IMR-90 (cell line): ENCODE measurements around the gene BPIFA3. TPM values are rescaled to one million over a fixed set of nuclear protein-coding genes. Genes with fewer than 3 reads are reported as not detected.

Experiments used
- ATAC-seq: fragments of 200-7000 bp; cut with Tn5 transposase; 2 replicates; pipeline ENCODE4 v1.9.1; 2020; ENCODE audit warnings: low read depth, mild to moderate bottlenecking, moderate library complexity
- BruUV-seq: library from RNA; stranded (reverse); fragments of 400-500 nt; replicated peaks from 2 replicates; lab custom pipeline; 2021; lab: Mats Ljungman, UMichigan
- CTCF ChIA-PET: fragments of 300-600 bp; formaldehyde crosslinking; extraction: SDS; loops from one replicate; lab custom pipeline; 2021; ENCODE audit warnings: antibody characterized with exemption; lab: Yijun Ruan, JAX
- POLR2A ChIA-PET: fragments of 300-600 bp; sonication (Branson Sonifier 250); formaldehyde crosslinking; loops from one replicate; lab custom pipeline; 2022; ENCODE audit warnings: antibody characterized with exemption; ENCODE audit not compliant: unreplicated experiment; lab: Charles Lee
- DNase-seq: peaks from one replicate; pipeline ENCODE4 v3.0.0; 2013
- H2AFZ ChIP-seq: replicated peaks from 2 replicates; pipeline ENCODE3; 2013; ENCODE audit warnings: low read length, mild to moderate bottlenecking; ENCODE audit not compliant: poor library complexity
- H2AK5ac ChIP-seq: 2 replicates; pipeline ENCODE4 v1.6.1; 2013; ENCODE audit warnings: low read depth, low read length, inconsistent platforms
- H2AK9ac ChIP-seq: replicated peaks from 2 replicates; pipeline ENCODE3; 2013; ENCODE audit warnings: mild to moderate bottlenecking, low read depth, low read length, moderate library complexity; ENCODE audit not compliant: poor library complexity
- H2BK120ac ChIP-seq: 2 replicates; pipeline ENCODE4 v1.6.1; 2013; ENCODE audit warnings: low read depth, low read length, inconsistent platforms
- H2BK15ac ChIP-seq: 3 replicates; pipeline ENCODE4 v1.6.1; 2013; ENCODE audit warnings: low read depth, low read length, inconsistent platforms
- H2BK20ac ChIP-seq: 2 replicates; pipeline ENCODE4 v1.6.1; 2013; ENCODE audit warnings: low read depth, mild to moderate bottlenecking, inconsistent platforms, low read length, moderate library complexity
- H2BK5ac ChIP-seq: 2 replicates; pipeline ENCODE4 v1.6.1; 2013; ENCODE audit warnings: mild to moderate bottlenecking, low read depth, low read length, inconsistent platforms; ENCODE audit not compliant: poor library complexity, severe bottlenecking
- H3K14ac ChIP-seq: replicated peaks from 2 replicates; pipeline ENCODE4 v1.6.1; 2013; ENCODE audit warnings: low read depth, low read length, inconsistent platforms
- H3K18ac ChIP-seq: 2 replicates; pipeline ENCODE4 v1.6.1; 2013; ENCODE audit warnings: low read depth, low read length, control low read depth
- H3K23ac ChIP-seq: 2 replicates; pipeline ENCODE4 v1.6.1; 2013; ENCODE audit warnings: low read depth, low read length, inconsistent platforms
- H3K27ac ChIP-seq: 2 replicates; pipeline ENCODE4 v1.5.1; 2013; ENCODE audit warnings: mild to moderate bottlenecking, control low read depth, low read length; ENCODE audit not compliant: insufficient read depth
- H3K27me3 ChIP-seq: 2 replicates; pipeline ENCODE4 v1.6.1; 2013; ENCODE audit warnings: low read length; ENCODE audit not compliant: control insufficient read depth, insufficient read depth
- H3K36me3 ChIP-seq: 2 replicates; pipeline ENCODE4 v1.6.1; 2013; ENCODE audit warnings: low read length, mixed read lengths; ENCODE audit not compliant: control insufficient read depth, insufficient read depth
- H3K4ac ChIP-seq: 2 replicates; pipeline ENCODE4 v1.6.1; 2013; ENCODE audit warnings: low read depth, low read length, inconsistent platforms
- H3K4me1 ChIP-seq: 2 replicates; pipeline ENCODE4 v1.6.1; 2013; ENCODE audit warnings: low read length, mixed read lengths; ENCODE audit not compliant: control insufficient read depth, insufficient read depth
- H3K4me2 ChIP-seq: 2 replicates; pipeline ENCODE4 v1.6.1; 2013; ENCODE audit warnings: low read depth, mild to moderate bottlenecking, control low read depth, low read length, moderate library complexity
- H3K4me3 ChIP-seq: 2 replicates; pipeline ENCODE4 v1.5.1; 2013; ENCODE audit warnings: low read depth, mild to moderate bottlenecking, control low read depth, low read length, moderate library complexity; ENCODE audit not compliant: insufficient read depth
- H3K56ac ChIP-seq: 2 replicates; pipeline ENCODE4 v1.6.1; 2013; ENCODE audit warnings: low read length, inconsistent platforms; ENCODE audit not compliant: insufficient read depth; ENCODE audit errors: extremely low read depth
- H3K79me1 ChIP-seq, 2 experiments: 2 replicates each; pipeline ENCODE4 v1.6.1; 2013; ENCODE audit warnings: low read length in 2 of 2, inconsistent platforms in 1 of 2, low read depth in 1 of 2
- H3K9ac ChIP-seq: 2 replicates; pipeline ENCODE4 v1.6.1; 2013; ENCODE audit warnings: low read depth, low read length, control low read depth
- H3K9me1 ChIP-seq: 2 replicates; pipeline ENCODE4 v1.6.1; 2013; ENCODE audit warnings: low read length, inconsistent platforms; ENCODE audit not compliant: insufficient read depth
- H3K9me3 ChIP-seq: 2 replicates; pipeline ENCODE4 v1.6.1; 2013; ENCODE audit warnings: low read length; ENCODE audit not compliant: control insufficient read depth, insufficient read depth
- H4K20me1 ChIP-seq: 2 replicates; pipeline ENCODE4 v1.6.1; 2013; ENCODE audit warnings: low read length, inconsistent platforms; ENCODE audit not compliant: insufficient read depth
- H4K5ac ChIP-seq: 2 replicates; pipeline ENCODE4 v1.6.1; 2013; ENCODE audit warnings: mild to moderate bottlenecking, low read depth, low read length, control low read depth
- H4K8ac ChIP-seq, 2 experiments: 2 replicates each; pipeline ENCODE4 v1.6.1; 2013; ENCODE audit warnings: low read depth in 2 of 2, low read length in 2 of 2, control low read depth in 1 of 2, inconsistent platforms in 1 of 2
- H4K91ac ChIP-seq: 2 replicates; pipeline ENCODE4 v1.6.1; 2013; ENCODE audit warnings: low read depth, low read length, inconsistent platforms; ENCODE audit not compliant: insufficient read depth
- BHLHE40 ChIP-seq: fragments of 150-350 bp; IDR thresholded peaks from 2 replicates; pipeline ENCODE4 v1.6.1; 2016; ENCODE audit warnings: mild to moderate bottlenecking, low read depth, low read length
- CHD1 ChIP-seq: IDR thresholded peaks from 2 replicates; pipeline ENCODE4 v1.6.1; 2012; ENCODE audit warnings: low read depth, low read length, improper control_type of control experiment
- MAFK ChIP-seq: IDR thresholded peaks from 2 replicates; pipeline ENCODE4 v1.6.1; 2012; ENCODE audit warnings: low read depth, low read length, improper control_type of control experiment
- WGBS, 2 experiments: methylation state at CpG; one replicate each; pipeline versions ENCODE4 v1.1.5 to v1.1.7; 2013; ENCODE audit warnings: missing lambda C conversion rate in 2 of 2; ENCODE audit not compliant: insufficient read length in 1 of 2; ENCODE audit errors: extremely low coverage in 2 of 2; 5-methylcytosine and 5-hydroxymethylcytosine counted together
- dilution Hi-C: fragments of 300-500 bp; cut with HindIII; formaldehyde crosslinking; loops from one replicate; pipeline ENCODE4 v1.14.3; 2018; ENCODE audit warnings: low sequenced_read_pairs; ENCODE audit not compliant: unreplicated experiment
- in situ Hi-C: fragments of 300-500 bp; cut with MboI; formaldehyde crosslinking; loops from 3 replicates; pipeline ENCODE4 v1.14.3; 2019; ENCODE audit warnings: low sequenced_read_pairs, inconsistent platforms, mixed read lengths
- intact Hi-C: fragments of 100-400 bp; cut with micrococcal nuclease; formaldehyde crosslinking; loops from 2 replicates; pipeline ENCODE4 v1.10.0; 2022
- polyA plus RNA-seq, 3 experiments: library from polyadenylated mRNA; depleted of rRNA; stranded (reverse); fragments of >200 nt; gene quantifications; 2 replicates each; pipeline ENCODE4 v1.2.3, GENCODE V29; 2012; ENCODE audit warnings: low replicate concordance in 1 of 3
- total RNA-seq: library from RNA; depleted of rRNA; stranded (reverse); fragments of >200 nt; gene quantifications from 2 replicates; pipeline ENCODE4 v1.2.3, GENCODE V29; 2012
- TF ChIP-seq, protein P1 (sequence below): fragments of 150-350 bp; IDR thresholded peaks from 2 replicates; pipeline ENCODE4 v1.6.1; 2017; ENCODE audit warnings: mild to moderate bottlenecking, antibody characterized with exemption, low read length, low read depth

The BPIFA3 gene
- total and polyA plus RNA-seq, 2 of the 4 experiments (the other 2 are of a cell fraction), result not detected

GRCh38 chr20:33187491-33187890 is 29.7 kb upstream of the BPIFA3 start:
- BruUV-seq, result no TSS peak
- dilution Hi-C loops, result no loop called here

More at GRCh38 chr20:33187491-33187890, 29.7 kb upstream of the BPIFA3 start:
- no peak overlapping the region for H4K8ac ChIP-seq
- no peak overlapping the region for H3K4ac ChIP-seq
- no peaks in the 10 kb centered on the region for H4K20me1 ChIP-seq
- TF ChIP-seq BHLHE40, result no peak
- TF ChIP-seq MAFK, result no peak
- TF ChIP-seq, protein P1, sequence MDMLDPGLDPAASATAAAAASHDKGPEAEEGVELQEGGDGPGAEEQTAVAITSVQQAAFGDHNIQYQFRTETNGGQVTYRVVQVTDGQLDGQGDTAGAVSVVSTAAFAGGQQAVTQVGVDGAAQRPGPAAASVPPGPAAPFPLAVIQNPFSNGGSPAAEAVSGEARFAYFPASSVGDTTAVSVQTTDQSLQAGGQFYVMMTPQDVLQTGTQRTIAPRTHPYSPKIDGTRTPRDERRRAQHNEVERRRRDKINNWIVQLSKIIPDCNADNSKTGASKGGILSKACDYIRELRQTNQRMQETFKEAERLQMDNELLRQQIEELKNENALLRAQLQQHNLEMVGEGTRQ, result no peak
- no peak for TF ChIP-seq CHD1
- H2BK15ac ChIP-seq, result no peak overlapping the region
- no peak overlapping the region for H3K14ac ChIP-seq
- no peak overlapping the region for H3K4me3 ChIP-seq
- no peak overlapping the region for H2BK20ac ChIP-seq
- H3K18ac ChIP-seq, result no peak overlapping the region
- no peaks in the 10 kb centered on the region for H3K27me3 ChIP-seq
- no peak overlapping the region for H3K9ac ChIP-seq
- H4K5ac ChIP-seq, result no peak overlapping the region
- H2BK5ac ChIP-seq, result no peak overlapping the region
- no peak for DNase-seq
- H2BK120ac ChIP-seq, result no peak overlapping the region
- no peak overlapping the region for H2AK5ac ChIP-seq
- in situ Hi-C loops (no loop called here), intact Hi-C loops (no loop called here)
- H3K56ac ChIP-seq, result no peak overlapping the region
- no peaks in the 10 kb centered on the region for H3K36me3 ChIP-seq
- POLR2A ChIA-PET, result no interaction called here
- CTCF ChIA-PET, result no interaction called here
- no peak for ATAC-seq
- WGBS, 2 experiments, result no CpG with 5 or more reads among the region's 4 CpGs
- no peak overlapping the region for H4K91ac ChIP-seq
- no peaks in the 10 kb centered on the region for H3K9me3 ChIP-seq
- no peaks in the 10 kb centered on the region for H3K79me1 ChIP-seq
- H2AK9ac ChIP-seq, result no peak overlapping the region
- no peak overlapping the region for H3K4me2 ChIP-seq
- H2AFZ ChIP-seq, result no peak overlapping the region
- H3K4me1 ChIP-seq, result no peaks in the 10 kb centered on the region
- no peaks in the 10 kb centered on the region for H3K9me1 ChIP-seq
- no peak overlapping the region for H3K27ac ChIP-seq
- H3K23ac ChIP-seq, result no peak overlapping the region
